Left lung (tissue), 10 donors: ENCODE data around the gene EVA1C. TPM values are rescaled to one million over a fixed set of nuclear protein-coding genes. Genes with fewer than 3 reads are reported as not detected.

Source experiments
- ATAC-seq: fragments of 200-7000 bp; cut with Tn5 transposase; one replicate; pipeline ENCODE4 v1.9.1; 2020; ENCODE audit warnings: moderate library complexity
- DNase-seq, 4 donors: peaks; one replicate each; pipeline ENCODE4 v3.0.0-alpha.2; 2013 to 2020
- H3K27ac ChIP-seq, 2 donors: fragments of 200-600 bp; sonication (generic) in 1 of 2; one replicate each; pipeline versions ENCODE4 v1.5.0 to v1.8.0; 2020 to 2021
- H3K27me3 ChIP-seq, 2 donors: fragments of 200-600 bp; sonication (generic) in 1 of 2; one replicate each; pipeline versions ENCODE4 v1.5.0 to v1.8.0; 2020 to 2021
- H3K36me3 ChIP-seq, 2 donors: fragments of 200-600 bp; sonication (generic) in 1 of 2; one replicate each; pipeline versions ENCODE4 v1.5.0 to v1.8.0; 2020 to 2021
- H3K4me1 ChIP-seq, 2 donors: fragments of 200-600 bp; one replicate each; pipeline ENCODE4 v1.8.0; 2021
- H3K4me3 ChIP-seq, 2 donors: fragments of 200-600 bp; sonication (generic) in 1 of 2; one replicate each; pipeline versions ENCODE4 v1.5.0 to v1.8.0; 2020 to 2021; ENCODE audit warnings: mild to moderate bottlenecking in 1 of 2
- H3K9me3 ChIP-seq, 2 donors: fragments of 200-600 bp; sonication (generic) in 1 of 2; one replicate each; pipeline versions ENCODE4 v1.5.0 to v1.8.0; 2020 to 2021
- intact Hi-C, 2 donors: fragments of 100-400 bp; cut with DNase I; formaldehyde crosslinking; loops; one replicate each; pipeline versions ENCODE4 v1.11.2 to v1.14.2; 2022
- polyA plus RNA-seq, 6 donors: library from polyadenylated mRNA; unstranded; fragments of 120-200 nt; gene quantifications; one replicate each; pipeline ENCODE4 v1.2.1, GENCODE V29; 2013; ENCODE audit not compliant: insufficient read length in 6 of 6
- total RNA-seq, 2 donors: library from RNA; stranded (reverse); fragmentation: NEBNext Ultra II Directional; extraction: Animal tissue kit (Norgen Biotek cat#: 25700); gene quantifications; one replicate each; pipeline ENCODE4 v1.2.1, GENCODE V29; 2021
- TF ChIP-seq, protein P1 (sequence below), 2 donors: fragments of 200-600 bp; sonication (generic) in 1 of 2; IDR thresholded peaks; one replicate each; pipeline versions ENCODE4 v1.5.0 to v1.8.0; 2021; ENCODE audit warnings: antibody characterized with exemption in 2 of 2
- donor health status: DM: no; HTN: yes; CAD: no.
- donor health status: DM: no; HTN: no; CAD: no.

EVA1C gene
- total and polyA plus RNA-seq, 8 donors: 2.9 to 29.8 (median 4.3) TPM

DNA sequence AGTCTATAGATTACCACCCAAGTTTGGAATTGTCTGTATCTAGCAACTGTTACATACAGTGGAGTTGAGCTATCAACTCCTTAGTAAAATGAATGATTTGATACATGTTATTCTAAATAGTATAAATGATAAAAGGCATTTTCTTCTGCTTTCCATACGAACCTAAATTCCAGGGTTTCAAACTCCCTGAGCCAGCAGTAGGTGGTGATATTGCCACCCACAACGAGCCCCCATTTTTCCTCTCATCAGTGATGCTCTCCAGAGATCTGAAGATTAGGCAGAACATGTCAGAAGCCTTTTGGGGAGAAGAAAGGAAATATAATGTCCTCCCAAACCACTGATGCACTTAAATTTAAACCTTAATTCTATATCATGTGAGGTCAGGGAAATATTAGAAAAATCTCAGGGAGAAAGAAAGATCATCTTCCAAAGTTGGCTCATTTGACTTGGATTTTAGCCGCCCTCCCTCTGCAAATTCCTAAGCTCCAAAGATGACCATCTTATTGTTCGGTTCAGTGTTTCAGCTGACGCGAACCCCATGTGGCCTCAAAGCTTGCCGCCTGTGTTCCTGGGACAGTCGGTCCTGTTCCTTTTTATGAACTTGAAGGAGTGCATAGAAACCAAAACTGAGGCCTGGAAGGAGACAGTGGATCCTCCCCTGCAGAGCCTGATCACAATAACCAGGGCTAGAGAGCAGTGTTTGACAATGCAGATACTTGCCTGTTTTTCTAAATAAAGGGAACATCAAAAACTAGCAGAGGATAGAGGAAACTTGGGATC is 2.3 kb downstream of the EVA1C start:
- TF ChIP-seq, protein P1, sequence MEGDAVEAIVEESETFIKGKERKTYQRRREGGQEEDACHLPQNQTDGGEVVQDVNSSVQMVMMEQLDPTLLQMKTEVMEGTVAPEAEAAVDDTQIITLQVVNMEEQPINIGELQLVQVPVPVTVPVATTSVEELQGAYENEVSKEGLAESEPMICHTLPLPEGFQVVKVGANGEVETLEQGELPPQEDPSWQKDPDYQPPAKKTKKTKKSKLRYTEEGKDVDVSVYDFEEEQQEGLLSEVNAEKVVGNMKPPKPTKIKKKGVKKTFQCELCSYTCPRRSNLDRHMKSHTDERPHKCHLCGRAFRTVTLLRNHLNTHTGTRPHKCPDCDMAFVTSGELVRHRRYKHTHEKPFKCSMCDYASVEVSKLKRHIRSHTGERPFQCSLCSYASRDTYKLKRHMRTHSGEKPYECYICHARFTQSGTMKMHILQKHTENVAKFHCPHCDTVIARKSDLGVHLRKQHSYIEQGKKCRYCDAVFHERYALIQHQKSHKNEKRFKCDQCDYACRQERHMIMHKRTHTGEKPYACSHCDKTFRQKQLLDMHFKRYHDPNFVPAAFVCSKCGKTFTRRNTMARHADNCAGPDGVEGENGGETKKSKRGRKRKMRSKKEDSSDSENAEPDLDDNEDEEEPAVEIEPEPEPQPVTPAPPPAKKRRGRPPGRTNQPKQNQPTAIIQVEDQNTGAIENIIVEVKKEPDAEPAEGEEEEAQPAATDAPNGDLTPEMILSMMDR (IDR thresholded peaks at IDR 0.05): no peak
- Histone ChIP-seq H3K4me3 (peak overlapping the region in 1 of 2 donors; percentile 75), H3K9me3 (no peaks in the 10 kb centered on the region), H3K27me3 (peaks cover 0 to 26% of the 10 kb centered on the region in 2 donors), H3K27ac (peak overlapping the region; percentile 96 to 98), H3K36me3 (peaks cover 0 to 4% of the 10 kb centered on the region in 2 donors), H3K4me1 (peaks cover 17 to 44% of the 10 kb centered on the region in 2 donors)
- ATAC-seq (no peak), DNase-seq (no peak)
- intact Hi-C loops: loop anchor here in 1 of 2 donors (10.0 kb wide), 1 partner anchor 70 kb away; no protein-coding TSS in a partner anchor

DNA sequence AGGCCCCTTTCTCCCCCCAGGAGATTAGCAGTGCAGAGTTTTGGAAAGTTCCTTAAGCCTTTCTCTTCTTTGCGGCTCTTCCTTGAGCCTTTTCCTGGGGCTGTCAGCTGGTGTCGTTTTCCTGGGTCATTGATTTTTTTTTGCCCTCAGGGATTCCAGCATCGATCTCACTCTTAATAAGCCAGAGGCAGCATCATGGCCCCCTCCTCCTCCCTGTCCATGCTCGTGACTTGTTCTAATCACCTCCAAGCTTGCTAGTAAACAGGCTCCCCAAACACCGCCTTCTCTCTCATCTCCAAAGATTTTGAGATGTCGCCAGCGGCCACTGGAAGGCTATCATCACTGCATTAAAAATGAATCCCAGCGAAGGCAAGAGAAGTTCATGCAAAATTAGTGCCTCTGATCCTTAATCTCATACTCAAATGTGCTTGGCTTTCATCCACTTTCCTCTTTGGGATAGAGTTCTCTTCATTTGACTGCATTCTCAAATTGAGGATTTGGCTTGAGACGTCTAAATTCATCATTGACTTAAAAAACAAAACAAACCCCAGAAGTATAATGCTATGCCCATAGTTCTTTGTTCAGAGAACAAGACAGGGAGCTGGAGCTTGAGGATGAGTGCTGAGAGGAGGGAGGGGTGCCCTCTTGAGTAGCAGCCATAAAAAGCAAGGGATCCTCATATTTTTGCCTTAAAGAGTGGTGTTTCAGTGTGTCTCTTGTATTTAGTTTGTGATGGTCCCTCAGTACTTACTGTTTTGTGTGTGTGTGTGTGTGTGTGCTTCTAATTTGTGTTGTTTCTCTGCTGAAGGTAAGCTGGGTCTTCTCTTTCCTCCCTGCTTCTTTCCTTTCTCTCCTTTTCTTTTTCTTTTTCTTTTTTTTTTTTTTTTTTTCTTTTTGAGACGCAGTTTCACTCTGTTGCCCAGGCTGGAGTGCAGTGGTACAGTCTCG is 3.2 kb downstream of the EVA1C start:
- DNase-seq (no peak), ATAC-seq (no peak)
- peaks cover 0 to 4% of the 10 kb centered on the region in 2 donors for H3K36me3 ChIP-seq
- TF ChIP-seq, protein P1 (IDR thresholded peaks at IDR 0.05): no peak
- H3K27ac ChIP-seq: peak overlapping the region; percentile 96 to 98
- peaks cover 0 to 26% of the 10 kb centered on the region in 2 donors for H3K27me3 ChIP-seq
- peak overlapping the region in 1 of 2 donors; percentile 75 for H3K4me3 ChIP-seq
- H3K4me1 ChIP-seq: peaks cover 14 to 43% of the 10 kb centered on the region in 2 donors
- no peaks in the 10 kb centered on the region for H3K9me3 ChIP-seq
- intact Hi-C loops: loop anchor here in 1 of 2 donors (10.0 kb wide), 1 partner anchor 69 kb away; no protein-coding TSS in a partner anchor

DNA sequence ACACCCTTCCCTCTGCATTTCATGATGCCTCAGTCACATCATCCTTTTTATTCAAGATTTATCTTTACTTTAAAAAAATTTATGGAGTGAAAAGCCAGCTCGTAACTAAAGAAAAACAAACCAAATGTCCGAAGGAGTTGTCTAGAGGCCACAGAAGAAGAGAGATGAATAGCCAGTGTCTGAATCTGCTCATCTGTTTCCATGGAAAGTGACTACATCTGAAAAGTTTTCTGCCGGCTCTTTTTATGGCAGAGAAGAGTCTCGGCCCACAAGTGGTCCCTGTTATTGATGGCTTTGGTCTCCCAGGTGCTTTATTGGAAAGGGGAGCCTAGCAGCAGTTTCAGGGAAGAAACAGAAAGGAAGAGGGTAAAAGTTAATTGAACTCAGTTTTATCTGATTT is 5.6 kb downstream of the EVA1C start:
- ATAC-seq: no peak
- Histone ChIP-seq H3K27ac (no peak overlapping the region), H3K36me3 (peaks cover 0 to 5% of the 10 kb centered on the region in 2 donors), H3K4me3 (no peak overlapping the region), H3K27me3 (peaks cover 0 to 7% of the 10 kb centered on the region in 2 donors), H3K4me1 (peaks cover 7 to 24% of the 10 kb centered on the region in 2 donors), H3K9me3 (peaks cover 0 to 4% of the 10 kb centered on the region in 2 donors)
- TF ChIP-seq, protein P1 (IDR thresholded peaks at IDR 0.05): no peak
- intact Hi-C loops: loop anchor here in 1 of 2 donors (10.0 kb wide), 1 partner anchor 67 kb away; no protein-coding TSS in a partner anchor
- DNase-seq: no peak

DNA sequence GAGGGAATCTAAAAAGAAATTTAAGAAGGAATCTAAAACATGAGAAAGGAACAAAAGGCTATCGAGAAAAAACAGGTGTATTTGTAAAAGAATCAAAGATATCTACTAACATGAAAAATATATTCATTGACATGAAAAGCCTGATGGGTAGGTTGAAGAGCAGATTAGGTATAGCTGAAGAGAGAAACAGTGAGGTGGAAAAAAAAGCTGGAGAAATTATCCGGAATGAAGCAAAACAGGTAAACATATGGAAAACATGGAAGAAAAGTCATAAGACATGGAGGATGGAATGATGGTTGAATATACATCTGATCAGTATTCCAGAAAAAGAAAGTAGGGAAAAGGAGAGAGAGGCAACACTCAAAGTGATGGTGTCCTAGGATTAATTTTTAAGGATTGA is 9.6 kb downstream of the EVA1C start:
- Histone ChIP-seq H3K4me3 (no peak overlapping the region), H3K27me3 (no peaks in the 10 kb centered on the region), H3K9me3 (peaks cover 0 to 4% of the 10 kb centered on the region in 2 donors), H3K27ac (no peak overlapping the region), H3K4me1 (peaks cover 0 to 4% of the 10 kb centered on the region in 2 donors), H3K36me3 (peaks cover 0 to 7% of the 10 kb centered on the region in 2 donors)
- TF ChIP-seq, protein P1 (IDR thresholded peaks at IDR 0.05): no peak
- intact Hi-C loops: no loop called here
- ATAC-seq: no peak
- DNase-seq: no peak
